ENCODE measurements around the gene ENGASE. TPM values are rescaled to one million over a fixed set of nuclear protein-coding genes. Genes with fewer than 3 reads are reported as not detected.

ENGASE gene
- total and polyA plus RNA-seq, 2 of the 8 experiments (the other 6 are each of a cell fraction or from before 2014, with no cell fraction given), result 9.3 to 36.1 TPM

GRCh38 chr17:79053251-79053925 is 21.2 kb upstream of the ENGASE start (continued):
- TF ChIP-seq CTCF (IDR thresholded peaks at IDR 0.05; ENCODE audit: control extremely low read depth in 1 of 3, insufficient read depth in 1 of 3, low read depth in 1 of 3, low read length in 3 of 3) (no peak), ZNF274 (IDR thresholded peaks at IDR 0.05; ENCODE audit: borderline replicate concordance, extremely low read depth, low read length) (no peak), CHD7 (IDR thresholded peaks at IDR 0.05; ENCODE audit: insufficient replicate concordance, low read length) (no peak), RAD21 (IDR thresholded peaks at IDR 0.05 in 1 of 2, conservative IDR thresholded peaks at IDR 0.05 in 1 of 2; ENCODE audit: low read depth in 2 of 2, low read length in 2 of 2) (no peak), KDM5A (IDR thresholded peaks at IDR 0.05; ENCODE audit: low read length) (no peak), RFX5 (IDR thresholded peaks at IDR 0.05; ENCODE audit: borderline replicate concordance, low read depth, low read length) (no peak), GABPA (IDR thresholded peaks at IDR 0.05; ENCODE audit: borderline replicate concordance, insufficient read depth, low read length) (no peak)
